GM10266 (cell line): ENCODE results near the gene PRSS33.

Source experiments
- DNase-seq: peaks from one replicate; pipeline ENCODE4 v3.0.0; 2012; ENCODE audit errors: extremely low spot score
- CTCF ChIP-seq: IDR thresholded peaks from 2 replicates; pipeline ENCODE4 v1.5.1; 2012; ENCODE audit warnings: mild to moderate bottlenecking, low read depth; ENCODE audit not compliant: control insufficient read depth, insufficient read depth; ENCODE audit errors: missing control alignments

The PRSS33 gene

GRCh38 chr16:2814551-2815298 is 27.4 kb upstream of the PRSS33 start:
- no peak for TF ChIP-seq CTCF
- no peak for DNase-seq

GRCh38 chr16:2813771-2814221 is 26.4 kb upstream of the PRSS33 start:
- no peak for TF ChIP-seq CTCF
- no peak for DNase-seq

GRCh38 chr16:2811703-2812471 is 24.5 kb upstream of the PRSS33 start:
- DNase-seq = no peak

GRCh38 chr16:2810651-2811050 is 23.3 kb upstream of the PRSS33 start:
- DNase-seq = no peak
- no peak for TF ChIP-seq CTCF

More at GRCh38 chr16:2811703-2812471, 24.5 kb upstream of the PRSS33 start:
- no peak for TF ChIP-seq CTCF

GRCh38 chr16:2809149-2809760 is 21.9 kb upstream of the PRSS33 start:
- no peak for TF ChIP-seq CTCF
- DNase-seq = no peak

GRCh38 chr16:2808181-2808580 is 20.8 kb upstream of the PRSS33 start:
- no peak for TF ChIP-seq CTCF
- no peak for DNase-seq
